ENCODE results near the gene IKBKE.

- TF ChIP-seq CTCF (IDR thresholded peaks at IDR 0.05) (no peak), POLR2AphosphoS5 (IDR thresholded peaks at IDR 0.05) (no peak), POLR2A (IDR thresholded peaks at IDR 0.05) (no peak)
Observed at GRCh38 chr1:206468571-206468970, 1.7 kb upstream of the IKBKE start.

Measured in transverse colon (tissue), 4 donors.